Spinal cord (tissue), 10 donors: ENCODE measurements around the gene PPM1G. TPM values are rescaled to one million over a fixed set of nuclear protein-coding genes. Genes with fewer than 3 reads are reported as not detected.
A peak's percentile ranks its signal among the peaks of the same experiment; 100 is the strongest.
"Not testable (repeated sequence)": the region's sequence is repeated elsewhere in the genome, so short reads cannot be mapped to it uniquely, and the experiment has no call there.

Experiments
- DNase-seq, 6 donors: peaks; one replicate each; pipeline versions ENCODE4 v3.0.0 to v3.0.0-alpha.2; 2013 to 2015; ENCODE audit warnings: low spot score in 6 of 6, low read depth in 4 of 6
- H3K27ac ChIP-seq: one replicate; pipeline ENCODE4 v1.5.1; 2013; ENCODE audit warnings: low read depth, low read length, control low read depth
- H3K27me3 ChIP-seq: one replicate; pipeline ENCODE4 v1.6.1; 2013; ENCODE audit warnings: low read length; ENCODE audit not compliant: control insufficient read depth, insufficient read depth
- H3K36me3 ChIP-seq: one replicate; pipeline ENCODE4 v1.6.1; 2013; ENCODE audit warnings: low read length; ENCODE audit not compliant: control insufficient read depth, insufficient read depth
- H3K4me1 ChIP-seq: one replicate; pipeline ENCODE4 v1.6.1; 2013; ENCODE audit warnings: low read length; ENCODE audit not compliant: control insufficient read depth, insufficient read depth
- H3K4me3 ChIP-seq: one replicate; pipeline ENCODE4 v1.5.1; 2013; ENCODE audit warnings: low read depth, low read length, control low read depth
- H3K9me3 ChIP-seq: one replicate; pipeline ENCODE4 v1.6.1; 2013; ENCODE audit warnings: low read length; ENCODE audit not compliant: control insufficient read depth, insufficient read depth
- WGBS: methylation state at CpG from one replicate; pipeline ENCODE4 v1.1.5; 2013; ENCODE audit warnings: missing lambda C conversion rate; ENCODE audit not compliant: insufficient coverage; 5-methylcytosine and 5-hydroxymethylcytosine counted together
- polyA plus RNA-seq, 2 donors: library from polyadenylated mRNA; unstranded; fragments of 120-200 nt; gene quantifications; one replicate each; pipeline ENCODE4 v1.2.1, GENCODE V29; 2013; ENCODE audit not compliant: insufficient read length in 2 of 2
- total RNA-seq, 2 donors: library from RNA; depleted of rRNA in 1 of 2; stranded (reverse); fragments of 120-200 nt in 1 of 2; fragments of >200 nt in 1 of 2; gene quantifications; one replicate each; pipeline versions ENCODE4 v1.2.3 to v1.2.4, GENCODE V29; 2013 to 2014
- donor health status: healthy.

Gene PPM1G
- total and polyA plus RNA-seq, 4 donors = 40.2 to 96.1 (median 82.3) TPM

GRCh38 chr2:27363933-27364332 is 45.5 kb downstream of the PPM1G start:
- 94% methylated on average over 1 of the region's 2 CpGs for WGBS
- peaks cover 55% of the 10 kb centered on the region for H3K36me3 ChIP-seq
- H3K4me1 ChIP-seq = peaks cover 4% of the 10 kb centered on the region
- H3K9me3 ChIP-seq = no peaks in the 10 kb centered on the region
- no peaks in the 10 kb centered on the region for H3K27me3 ChIP-seq
- H3K4me3 ChIP-seq = no peak overlapping the region
- DNase-seq = no peak
- H3K27ac ChIP-seq = no peak overlapping the region

GRCh38 chr2:27362678-27363420 is 46.5 kb downstream of the PPM1G start:
- Histone ChIP-seq H3K36me3 (peaks cover 46% of the 10 kb centered on the region), H3K9me3 (no peaks in the 10 kb centered on the region), H3K27ac (no peak overlapping the region), H3K27me3 (no peaks in the 10 kb centered on the region), H3K4me3 (no peak overlapping the region), H3K4me1 (peaks cover 4% of the 10 kb centered on the region)
- 90% methylated on average over 2 of the region's 4 CpGs for WGBS
- DNase-seq = no peak

GRCh38 chr2:27356382-27357181 is 52.8 kb downstream of the PPM1G start, which contains the start of gene GTF3C2:
GTF3C2 (minus strand) TSS chr2:27356764; CDS start chr2:27343554, 13,210 bp downstream.
- H3K4me3 ChIP-seq = peak within 1 kb of the TSS; percentile 99
- DNase-seq = peak; percentile 96 to 100 (median 98)
- H3K36me3 ChIP-seq = peaks cover 8% of the 10 kb centered on the region

GRCh38 chr2:27356056-27356381 is 53.4 kb downstream of the PPM1G start:
- Histone ChIP-seq H3K27me3 (no peaks in the 10 kb centered on the region), H3K4me3 (peak overlapping the region; percentile 99), H3K36me3 (peaks cover 8% of the 10 kb centered on the region), H3K9me3 (no peaks in the 10 kb centered on the region), H3K4me1 (peaks cover 21% of the 10 kb centered on the region), H3K27ac (peak overlapping the region; percentile 92)
- peak in 1 of 6 donors; percentile 9 for DNase-seq
- 0% methylated on average over 12 of the region's 12 CpGs for WGBS

More at GRCh38 chr2:27356382-27357181, 52.8 kb downstream of the PPM1G start, which contains the start of gene GTF3C2:
- Histone ChIP-seq H3K27me3 (no peaks in the 10 kb centered on the region), H3K9me3 (no peaks in the 10 kb centered on the region), H3K4me1 (peaks cover 21% of the 10 kb centered on the region), H3K27ac (peak within 1 kb of the TSS; percentile 92)
- under 1% methylated on average over 67 of the region's 67 CpGs for WGBS

- DNase-seq = no peak
- no peaks in the 10 kb centered on the region for H3K9me3 ChIP-seq
- H3K27me3 ChIP-seq = no peaks in the 10 kb centered on the region
- WGBS = 80% methylated on average over 1 of the region's 7 CpGs
- H3K4me1 ChIP-seq = peaks cover 21% of the 10 kb centered on the region
- H3K4me3 ChIP-seq = no peak overlapping the region
- peaks cover 8% of the 10 kb centered on the region for H3K36me3 ChIP-seq
- no peak overlapping the region for H3K27ac ChIP-seq
These were observed 54.8 kb downstream of the PPM1G start for GRCh38 chr2:27354597-27354927.

GRCh38 chr2:27353762-27354596 is 55.4 kb downstream of the PPM1G start:
- Histone ChIP-seq H3K4me1 (peaks cover 21% of the 10 kb centered on the region), H3K27me3 (no peaks in the 10 kb centered on the region), H3K9me3 (no peaks in the 10 kb centered on the region), H3K27ac (no peak overlapping the region), H3K36me3 (peaks cover 8% of the 10 kb centered on the region), H3K4me3 (no peak overlapping the region)
- DNase-seq = no peak
- 88% methylated on average over 5 of the region's 7 CpGs for WGBS

GRCh38 chr2:27353386-27353761 is 56.0 kb downstream of the PPM1G start:
- H3K27ac ChIP-seq, DNase-seq, H3K4me3 ChIP-seq, H3K36me3 ChIP-seq, H3K9me3 ChIP-seq, H3K27me3 ChIP-seq: not testable (repeated sequence)
- peaks cover 21% of the 10 kb centered on the region for H3K4me1 ChIP-seq
- 85% methylated on average over 5 of the region's 5 CpGs for WGBS

- no peak overlapping the region for H3K4me3 ChIP-seq
- H3K9me3 ChIP-seq = no peaks in the 10 kb centered on the region
- no peak for DNase-seq
- H3K4me1 ChIP-seq = peaks cover 12% of the 10 kb centered on the region
- no peak overlapping the region for H3K27ac ChIP-seq
- no peaks in the 10 kb centered on the region for H3K27me3 ChIP-seq
- H3K36me3 ChIP-seq = peaks cover 8% of the 10 kb centered on the region
- WGBS = 92% methylated on average over 6 of the region's 6 CpGs
These were observed 57.4 kb downstream of the PPM1G start for GRCh38 chr2:27351802-27352598.
